ENCODE data around the gene TSGA10IP.

The TSGA10IP gene

DNA sequence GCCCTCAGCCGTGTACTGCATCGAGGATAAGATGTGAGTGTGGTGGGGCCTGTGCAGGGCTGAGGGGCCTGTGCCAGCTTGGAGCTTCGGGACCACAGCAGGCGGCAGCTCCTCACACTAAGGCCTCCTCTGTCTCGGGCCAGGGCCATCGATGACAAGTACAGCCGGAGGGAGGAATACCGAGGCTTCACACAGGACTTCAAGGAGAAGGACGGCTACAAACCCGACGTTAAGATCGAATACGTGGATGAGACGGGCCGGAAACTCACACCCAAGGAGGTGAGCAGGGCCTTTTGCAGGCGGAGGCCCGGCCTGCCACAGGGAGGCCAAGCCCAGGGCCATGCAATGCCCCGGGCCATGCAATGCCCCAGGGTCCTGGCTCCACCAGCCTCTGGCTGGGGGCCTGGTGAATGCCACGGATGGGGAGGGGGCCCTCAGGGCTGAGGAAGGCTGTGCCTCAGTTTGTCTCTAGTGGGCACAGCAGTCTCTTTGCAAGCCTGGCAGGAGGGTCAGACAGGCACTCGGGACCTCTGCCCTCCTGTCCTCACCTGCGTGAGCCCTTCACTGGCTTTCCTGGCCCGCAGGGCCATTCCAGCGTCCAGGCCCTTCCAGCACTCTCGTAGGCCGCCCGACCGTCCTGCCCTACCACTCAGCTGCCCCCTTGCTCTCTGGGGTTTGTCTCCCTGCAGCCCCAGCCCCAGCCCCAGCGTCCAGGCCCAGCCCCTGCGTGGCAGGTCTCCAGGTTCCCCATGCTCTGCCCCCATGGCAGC is 32.5 kb downstream of the TSGA10IP start:
- DNase-seq = no peak

- no peak for DNase-seq
Observed at GRCh38 chr11:65978391-65979238, 33.3 kb downstream of the TSGA10IP start.

DNA sequence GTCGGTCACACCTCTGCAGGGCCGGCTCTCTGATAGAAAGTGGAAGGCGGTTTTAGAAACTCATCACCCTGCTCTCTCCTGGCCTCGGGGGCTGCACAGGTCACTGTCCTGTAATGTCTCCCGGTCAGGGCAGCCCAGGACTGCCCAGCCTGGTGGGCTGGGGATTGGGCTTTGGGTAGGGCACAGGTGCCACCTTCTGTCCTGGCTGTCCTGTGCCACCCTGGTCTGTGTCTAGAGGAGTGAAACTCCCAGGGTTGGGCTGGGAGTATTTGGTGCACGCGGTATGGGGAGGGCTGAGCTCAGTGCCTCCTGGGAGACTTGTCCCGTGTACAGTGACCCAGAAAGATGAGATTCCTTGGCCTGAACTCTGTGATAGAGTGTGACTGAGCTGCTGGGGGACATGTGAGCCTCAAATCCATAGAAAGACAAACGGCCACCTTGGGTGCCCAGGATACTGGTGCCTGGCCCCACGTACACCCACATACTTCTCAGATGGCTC is 34.0 kb downstream of the TSGA10IP start:
- no peak for DNase-seq

DNA sequence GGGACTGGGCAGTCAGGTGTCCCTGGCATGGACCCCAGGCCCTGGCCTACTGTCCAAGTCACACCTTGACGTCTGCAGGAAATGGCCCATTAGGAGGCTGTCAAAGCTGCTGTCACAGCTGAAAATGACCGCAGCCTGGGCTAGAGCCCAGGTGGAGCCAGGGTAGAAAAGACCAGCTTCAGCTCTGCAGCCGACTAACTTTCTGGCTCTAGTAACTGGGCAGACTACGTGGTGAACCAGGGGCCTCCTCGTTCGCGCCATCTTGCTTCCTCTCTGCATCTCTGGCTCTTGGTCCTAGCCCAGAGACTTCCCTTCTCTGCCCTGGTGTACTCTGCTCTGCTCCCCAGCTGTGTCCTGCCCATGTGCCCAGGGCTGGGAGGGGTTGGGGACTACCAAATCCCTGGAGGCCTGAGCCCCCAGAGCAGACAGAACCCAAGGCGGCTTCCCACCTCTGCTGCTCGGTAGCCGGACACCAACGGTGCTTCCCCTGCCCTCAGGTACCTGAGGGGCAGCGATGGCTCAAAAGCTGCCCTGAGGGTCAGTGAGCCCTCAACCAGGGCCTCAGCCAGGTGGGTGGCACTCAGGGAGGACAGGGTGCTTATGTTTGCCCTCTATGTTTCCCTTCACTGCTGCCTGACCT is 35.9 kb downstream of the TSGA10IP start:
- no peak for DNase-seq

GRCh38 chr11:65981972-65982823 is 36.9 kb downstream of the TSGA10IP start:
- DNase-seq = no peak

GRCh38 chr11:65982824-65983588 is 37.7 kb downstream of the TSGA10IP start:
- DNase-seq = no peak

GRCh38 chr11:65983589-65983987 is 38.3 kb downstream of the TSGA10IP start:
- DNase-seq = no peak

DNA sequence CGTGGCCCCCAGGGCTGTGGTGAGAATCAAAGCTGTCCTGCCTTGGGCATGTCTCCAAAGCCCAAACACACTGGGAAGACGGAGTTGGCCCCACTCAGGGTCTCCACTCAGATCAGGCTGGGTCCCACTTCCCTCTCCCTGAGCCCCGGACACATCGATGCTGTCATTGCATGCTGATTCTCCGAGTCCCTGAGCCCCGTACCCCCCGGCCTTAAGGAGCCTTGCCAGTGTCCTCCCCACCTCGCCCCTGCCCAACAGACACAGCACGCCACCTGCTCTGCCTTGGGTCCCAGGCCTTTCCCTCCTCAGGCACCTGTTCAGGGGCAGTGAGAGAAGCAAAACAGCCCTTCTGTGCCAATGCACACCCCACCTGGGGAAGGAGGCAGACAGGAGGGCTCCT is 42.1 kb downstream of the TSGA10IP start:
- DNase-seq = no peak

GRCh38 chr11:65988791-65989592 is 43.7 kb downstream of the TSGA10IP start:
- peak; percentile 83 for DNase-seq

DNA sequence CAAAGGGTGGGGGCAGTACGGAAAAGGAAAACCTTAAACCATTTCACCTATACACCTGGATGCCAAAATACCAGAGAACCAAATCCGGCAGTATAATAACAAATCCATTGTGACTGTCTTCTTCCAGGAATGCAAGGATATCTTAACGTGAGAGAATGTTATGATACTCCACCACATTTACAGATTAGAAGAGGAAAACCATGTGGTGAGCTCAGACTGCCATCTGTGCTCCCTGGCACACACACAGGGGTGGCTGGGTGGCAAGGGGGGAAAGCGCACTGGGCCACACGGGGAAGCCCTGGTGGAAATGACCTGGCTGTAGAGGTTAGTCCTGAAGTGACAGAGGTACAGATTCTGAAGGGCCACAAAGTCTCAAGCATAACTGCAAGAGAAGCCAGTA is 46.8 kb downstream of the TSGA10IP start:
- DNase-seq = no peak

DNA sequence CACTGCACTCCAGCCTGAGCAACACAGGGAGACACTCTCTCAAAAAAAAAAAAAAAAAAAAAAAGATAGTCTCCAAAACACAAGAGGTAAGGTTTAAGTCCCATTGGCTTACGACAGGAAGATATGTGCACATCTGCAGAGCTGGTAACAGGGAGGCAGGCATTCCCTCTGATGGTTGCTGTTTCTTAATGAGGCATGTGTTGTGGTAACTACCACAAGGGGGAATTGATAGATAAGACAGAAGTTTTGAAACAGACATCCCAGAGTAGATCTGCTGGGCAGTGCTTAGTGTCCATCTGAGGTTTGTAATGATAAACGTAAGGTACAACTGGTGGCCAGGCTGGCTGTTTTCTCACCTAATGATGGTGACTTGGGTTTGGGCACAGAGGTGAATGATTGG is 52.0 kb downstream of the TSGA10IP start:
- DNase-seq = no peak

GRCh38 chr11:66001942-66002647 is 56.8 kb downstream of the TSGA10IP start, which contains the start of the genes BANF1 and EIF1AD:
BANF1 (plus strand) TSS chr11:66002503; CDS start chr11:66003251, 748 bp downstream.
EIF1AD (minus strand) TSS chr11:66002157; CDS start chr11:66000389, 1,768 bp downstream.
- peak; percentile 99 for DNase-seq

GRCh38 chr11:66002648-66003225 is 57.5 kb downstream of the TSGA10IP start:
- DNase-seq = no peak

DNA sequence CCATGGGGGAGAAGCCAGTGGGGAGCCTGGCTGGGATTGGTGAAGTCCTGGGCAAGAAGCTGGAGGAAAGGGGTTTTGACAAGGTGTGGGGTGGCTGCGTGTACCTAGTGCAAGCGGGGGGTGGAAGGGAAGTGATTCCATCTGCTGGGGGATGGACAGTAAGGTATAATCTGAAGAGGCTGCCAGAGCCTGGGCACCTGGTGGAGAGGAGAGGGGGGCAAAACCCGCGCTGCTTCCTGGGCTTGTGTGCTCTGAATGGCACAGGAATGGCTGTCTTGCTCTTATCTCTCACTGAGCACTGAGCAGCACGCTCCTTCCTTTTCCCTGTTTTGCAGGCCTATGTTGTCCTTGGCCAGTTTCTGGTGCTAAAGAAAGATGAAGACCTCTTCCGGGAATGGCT is 58.0 kb downstream of the TSGA10IP start:
- DNase-seq = no peak

DNA sequence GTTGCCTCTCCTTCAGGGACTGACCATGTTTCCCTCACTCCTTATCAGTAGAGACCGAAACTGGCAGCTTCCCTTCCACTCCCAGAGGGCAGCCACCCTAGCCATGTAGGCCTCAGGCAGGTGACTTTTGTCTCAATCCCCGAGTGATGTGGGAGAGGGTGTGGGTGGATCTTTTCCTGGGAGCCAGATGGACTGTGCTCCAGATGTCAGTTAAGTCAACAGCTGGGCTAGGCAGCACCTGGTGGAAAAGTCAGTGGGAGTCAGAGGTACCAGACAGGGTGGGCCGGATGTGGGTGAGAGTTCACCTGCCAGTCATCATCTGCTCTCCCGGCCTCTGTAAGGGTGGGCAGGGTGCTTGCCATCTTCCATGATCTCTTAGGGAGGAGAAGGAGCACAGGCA is 58.9 kb downstream of the TSGA10IP start:
- DNase-seq = no peak

DNA sequence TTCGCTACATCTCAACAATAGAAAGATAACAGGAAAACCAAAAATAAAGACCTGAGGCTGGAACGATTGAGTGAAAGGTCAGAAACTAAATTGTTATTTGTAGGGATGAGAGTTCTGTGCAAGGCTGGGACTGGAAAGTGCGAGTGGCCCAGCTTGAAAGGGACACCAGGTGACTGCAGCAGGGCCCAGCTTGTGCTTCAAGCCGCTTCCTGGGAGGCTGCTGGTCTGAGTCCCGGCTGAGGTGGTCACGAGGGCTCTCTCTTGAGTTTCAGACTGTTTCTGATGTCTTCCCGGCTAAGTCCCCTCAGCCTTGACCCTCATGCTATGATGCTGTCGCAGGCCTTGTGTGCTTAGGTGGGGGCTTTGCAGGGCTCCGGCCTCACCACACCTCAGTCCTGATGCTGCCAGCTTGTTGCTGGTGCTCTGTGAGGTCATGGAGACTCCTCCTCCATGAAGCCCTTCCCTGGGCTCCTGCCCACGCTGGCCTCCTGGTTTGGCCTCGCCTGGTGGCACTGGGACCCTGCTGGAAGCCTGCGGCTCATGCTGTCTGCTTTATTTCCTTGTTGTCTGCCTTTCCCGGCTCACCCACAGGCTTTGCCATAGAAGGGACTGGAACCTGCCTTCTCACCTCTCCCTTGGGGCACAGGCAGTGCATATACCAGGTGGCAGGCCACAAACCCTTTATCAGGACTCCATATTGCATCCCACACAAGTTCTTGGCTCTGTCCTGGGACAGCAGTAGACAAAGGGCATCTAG is 61.0 kb downstream of the TSGA10IP start:
- no peak for DNase-seq

DNA sequence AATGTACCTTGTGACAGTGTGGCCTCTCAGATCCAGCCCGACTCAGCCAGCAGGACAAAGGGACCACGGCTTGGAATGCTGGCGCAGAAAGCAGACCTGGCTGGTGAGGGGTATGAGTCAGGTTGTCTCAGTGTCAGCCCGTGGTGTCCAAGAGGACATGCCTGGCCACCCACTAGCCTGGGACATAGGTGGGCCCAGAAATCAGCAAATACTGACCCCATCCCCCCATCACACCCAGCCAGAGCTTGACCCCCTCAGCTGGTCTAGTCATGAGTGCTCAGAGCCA is 61.6 kb downstream of the TSGA10IP start:
- no peak for DNase-seq

GRCh38 chr11:66007201-66007634 is 61.9 kb downstream of the TSGA10IP start:
- no peak for DNase-seq

DNA sequence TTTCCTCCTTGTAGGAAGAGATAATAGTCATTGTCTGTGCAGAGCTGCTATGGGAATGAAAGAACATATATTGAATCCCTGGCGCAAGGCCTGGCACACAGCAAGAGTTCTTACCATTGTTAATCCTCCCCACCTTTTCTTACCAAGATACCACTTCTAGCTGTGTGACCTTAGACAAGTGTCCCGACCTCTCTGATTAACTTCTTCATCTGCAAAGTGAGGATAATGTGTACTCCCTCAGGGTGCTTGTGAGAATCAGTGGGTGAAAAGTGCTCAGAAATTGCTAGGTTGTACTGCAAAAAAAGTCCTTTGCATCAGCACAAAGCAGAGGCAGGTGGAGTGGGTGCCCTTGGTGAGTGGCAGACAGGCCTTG is 62.8 kb downstream of the TSGA10IP start:
- no peak for DNase-seq
